IPS-20b (cell line): Measurements from ENCODE around the gene CDH19.

Experiments
- H3K27ac ChIP-seq: one replicate; pipeline ENCODE4 v1.5.1; 2013; ENCODE audit warnings: low read length
- H3K27me3 ChIP-seq: 2 replicates; pipeline ENCODE4 v1.6.1; 2013; ENCODE audit warnings: mild to moderate bottlenecking, low read length, inconsistent platforms; ENCODE audit not compliant: insufficient read depth
- H3K36me3 ChIP-seq: 2 replicates; pipeline ENCODE4 v1.6.1; 2013; ENCODE audit warnings: low read depth, mild to moderate bottlenecking, inconsistent platforms, low read length, moderate library complexity; ENCODE audit not compliant: insufficient read depth
- H3K4me1 ChIP-seq: 2 replicates; pipeline ENCODE4 v1.6.1; 2013; ENCODE audit warnings: mild to moderate bottlenecking, control low read depth, inconsistent platforms, low read length, moderate library complexity; ENCODE audit not compliant: insufficient read depth
- H3K4me3 ChIP-seq: 2 replicates; pipeline ENCODE4 v1.5.1; 2013; ENCODE audit warnings: mild to moderate bottlenecking, low read length, inconsistent platforms
- H3K9ac ChIP-seq: 2 replicates; pipeline ENCODE4 v1.6.1; 2013; ENCODE audit warnings: low read depth, mild to moderate bottlenecking, inconsistent platforms, low read length, moderate library complexity
- H3K9me3 ChIP-seq: 2 replicates; pipeline ENCODE4 v1.6.1; 2013; ENCODE audit warnings: mild to moderate bottlenecking, low read depth, low read length, inconsistent platforms; ENCODE audit not compliant: insufficient read depth

Gene CDH19

GRCh38 chr18:66603941-66604627, at the start of gene CDH19:
Gene CDH19 (minus strand): TSS chr18:66604090. CDS start chr18:66572204, 31,886 bp downstream.
- Histone ChIP-seq H3K9me3 (no peaks in the 10 kb centered on the region), H3K4me3 (no peak within 1 kb of the TSS), H3K36me3 (no peaks in the 10 kb centered on the region), H3K4me1 (no peaks in the 10 kb centered on the region), H3K9ac (no peak within 1 kb of the TSS), H3K27ac (no peak within 1 kb of the TSS), H3K27me3 (no peaks in the 10 kb centered on the region)

GRCh38 chr18:66647671-66648070, 43.8 kb upstream of the CDH19 start:
- H3K4me1 ChIP-seq = peaks cover 12% of the 10 kb centered on the region
- no peak overlapping the region for H3K4me3 ChIP-seq
- no peaks in the 10 kb centered on the region for H3K9me3 ChIP-seq
- no peak overlapping the region for H3K9ac ChIP-seq
- H3K36me3 ChIP-seq = no peaks in the 10 kb centered on the region
- no peak overlapping the region for H3K27ac ChIP-seq
- H3K27me3 ChIP-seq = no peaks in the 10 kb centered on the region

- Histone ChIP-seq H3K4me3 (no peak overlapping the region), H3K27me3 (no peaks in the 10 kb centered on the region), H3K9ac (no peak overlapping the region), H3K4me1 (peaks cover 12% of the 10 kb centered on the region), H3K36me3 (no peaks in the 10 kb centered on the region), H3K27ac (no peak overlapping the region), H3K9me3 (no peaks in the 10 kb centered on the region)
Observed at GRCh38 chr18:66646609-66647008, 42.7 kb upstream of the CDH19 start.

- Histone ChIP-seq H3K27ac (no peak overlapping the region), H3K9me3 (no peaks in the 10 kb centered on the region), H3K9ac (no peak overlapping the region), H3K27me3 (no peaks in the 10 kb centered on the region), H3K4me1 (peaks cover 12% of the 10 kb centered on the region), H3K36me3 (no peaks in the 10 kb centered on the region), H3K4me3 (no peak overlapping the region)
Observed at GRCh38 chr18:66645983-66646382, 42.1 kb upstream of the CDH19 start.

GRCh38 chr18:66641056-66641455, 37.2 kb upstream of the CDH19 start:
- Histone ChIP-seq H3K9ac (no peak overlapping the region), H3K27me3 (no peaks in the 10 kb centered on the region), H3K36me3 (no peaks in the 10 kb centered on the region), H3K27ac (no peak overlapping the region), H3K4me1 (0 out of 2 replicates have a peak, but pooled peaks cover 3% of the 10 kb centered on the region), H3K4me3 (no peak overlapping the region), H3K9me3 (no peaks in the 10 kb centered on the region)

GRCh38 chr18:66640431-66640830, 36.5 kb upstream of the CDH19 start:
- Histone ChIP-seq H3K27me3 (no peaks in the 10 kb centered on the region), H3K4me1 (no peaks in the 10 kb centered on the region), H3K27ac (no peak overlapping the region), H3K4me3 (no peak overlapping the region), H3K9me3 (no peaks in the 10 kb centered on the region), H3K9ac (no peak overlapping the region), H3K36me3 (no peaks in the 10 kb centered on the region)

GRCh38 chr18:66638856-66639629, 35.2 kb upstream of the CDH19 start:
- Histone ChIP-seq H3K27ac (no peak overlapping the region), H3K9ac (no peak overlapping the region), H3K4me1 (no peaks in the 10 kb centered on the region), H3K4me3 (no peak overlapping the region), H3K36me3 (no peaks in the 10 kb centered on the region), H3K9me3 (no peaks in the 10 kb centered on the region), H3K27me3 (no peaks in the 10 kb centered on the region)

- no peak overlapping the region for H3K9ac ChIP-seq
- no peak overlapping the region for H3K27ac ChIP-seq
- 0 out of 2 replicates have a peak, but pooled peaks cover 3% of the 10 kb centered on the region for H3K4me1 ChIP-seq
- H3K4me3 ChIP-seq = no peak overlapping the region
- no peaks in the 10 kb centered on the region for H3K27me3 ChIP-seq
- H3K36me3 ChIP-seq = no peaks in the 10 kb centered on the region
- H3K9me3 ChIP-seq = no peaks in the 10 kb centered on the region
Observed at GRCh38 chr18:66635342-66635741, 31.5 kb upstream of the CDH19 start.

- H3K4me3 ChIP-seq = no peak overlapping the region
- H3K4me1 ChIP-seq = 0 out of 2 replicates have a peak, but pooled peaks cover 3% of the 10 kb centered on the region
- H3K27me3 ChIP-seq = no peaks in the 10 kb centered on the region
- H3K9ac ChIP-seq = no peak overlapping the region
- H3K36me3 ChIP-seq = no peaks in the 10 kb centered on the region
- no peaks in the 10 kb centered on the region for H3K9me3 ChIP-seq
- H3K27ac ChIP-seq = no peak overlapping the region
Observed at GRCh38 chr18:66632756-66633155, 28.9 kb upstream of the CDH19 start.

- H3K4me1 ChIP-seq = 0 out of 2 replicates have a peak, but pooled peaks cover 3% of the 10 kb centered on the region
- H3K27ac ChIP-seq = no peak overlapping the region
- H3K4me3 ChIP-seq = no peak overlapping the region
- H3K9ac ChIP-seq = no peak overlapping the region
- no peaks in the 10 kb centered on the region for H3K27me3 ChIP-seq
- H3K36me3 ChIP-seq = no peaks in the 10 kb centered on the region
- no peaks in the 10 kb centered on the region for H3K9me3 ChIP-seq
Observed at GRCh38 chr18:66630831-66631230, 26.9 kb upstream of the CDH19 start.

GRCh38 chr18:66623821-66624220, 19.9 kb upstream of the CDH19 start:
- H3K4me1 ChIP-seq = peaks cover 5% of the 10 kb centered on the region; the same call in 1 of the 2 replicates
- no peaks in the 10 kb centered on the region for H3K27me3 ChIP-seq
- H3K36me3 ChIP-seq = no peaks in the 10 kb centered on the region
- H3K27ac ChIP-seq = no peak overlapping the region
- no peak overlapping the region for H3K9ac ChIP-seq
- H3K9me3 ChIP-seq = no peaks in the 10 kb centered on the region
- H3K4me3 ChIP-seq = no peak overlapping the region
